Mesothelial cell of epicardium (in vitro differentiated cells): Measurements from ENCODE around the gene GFOD2. TPM values are rescaled to one million over a fixed set of nuclear protein-coding genes. Genes with fewer than 3 reads are reported as not detected.
A peak's percentile ranks its signal among the peaks of the same experiment; 100 is the strongest.

Experiments used
- DNase-seq, 2 experiments: peaks; one replicate each; pipeline ENCODE4 v3.0.0; 2021; ENCODE audit warnings: low spot score in 2 of 2; ENCODE audit not compliant: unreplicated experiment in 2 of 2
- H3K27ac Mint-ChIP-seq: 2 replicates; pipeline ENCODE4 v1.8.0; 2021; ENCODE audit warnings: mixed read lengths
- H3K27me3 Mint-ChIP-seq: 2 replicates; pipeline ENCODE4 v1.8.0; 2021; ENCODE audit warnings: low read depth, mixed read lengths
- H3K36me3 Mint-ChIP-seq: 2 replicates; pipeline ENCODE4 v1.8.0; 2021; ENCODE audit warnings: mixed read lengths
- H3K4me1 Mint-ChIP-seq: 2 replicates; pipeline ENCODE4 v1.8.0; 2021; ENCODE audit warnings: mixed read lengths
- H3K4me3 Mint-ChIP-seq: 2 replicates; pipeline ENCODE4 v1.8.0; 2021; ENCODE audit warnings: mild to moderate bottlenecking, moderate library complexity, mixed read lengths
- H3K9me3 Mint-ChIP-seq: 2 replicates; pipeline ENCODE4 v1.8.0; 2021; ENCODE audit warnings: mixed read lengths
- total RNA-seq: library from RNA; stranded (reverse); gene quantifications from 3 replicates; pipeline ENCODE4 v1.2.1, GENCODE V29; 2021
- TF ChIP-seq, protein P1 (sequence below): fragments of 200-600 bp; sonication (generic); IDR thresholded peaks from one replicate; pipeline ENCODE4 v1.5.0; 2021; ENCODE audit warnings: antibody characterized with exemption; ENCODE audit not compliant: unreplicated experiment

GFOD2 gene
- total RNA-seq, 1 donor from 2014 or later = 27.0 TPM

DNA sequence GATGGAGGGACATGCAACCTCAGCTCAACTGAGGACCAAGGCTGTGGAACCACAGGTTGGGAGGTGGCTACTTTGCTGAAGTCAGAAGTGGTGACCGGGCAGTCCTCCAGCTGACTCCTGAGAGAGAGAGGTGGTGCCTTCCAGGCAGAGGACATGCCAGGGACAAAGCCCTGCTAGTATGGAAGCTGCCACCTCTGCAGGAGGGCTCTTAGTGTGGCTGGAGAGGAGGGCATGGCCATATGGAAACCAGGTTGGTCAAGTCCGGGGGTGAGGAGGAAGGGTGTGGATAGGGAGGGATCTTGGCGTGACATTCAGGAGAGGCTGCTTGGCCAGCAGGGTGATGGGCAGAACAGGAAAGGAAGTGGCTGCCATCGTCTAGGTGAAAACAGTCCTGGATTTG, 46.8 kb downstream of the GFOD2 start:
- Mint-ChIP-seq H3K36me3 (peaks cover 6% of the 10 kb centered on the region), H3K9me3 (no peaks in the 10 kb centered on the region), H3K4me1 (peaks cover 5% of the 10 kb centered on the region), H3K27ac (no peak overlapping the region), H3K27me3 (no peaks in the 10 kb centered on the region), H3K4me3 (no peak overlapping the region)
- TF ChIP-seq, protein P1, sequence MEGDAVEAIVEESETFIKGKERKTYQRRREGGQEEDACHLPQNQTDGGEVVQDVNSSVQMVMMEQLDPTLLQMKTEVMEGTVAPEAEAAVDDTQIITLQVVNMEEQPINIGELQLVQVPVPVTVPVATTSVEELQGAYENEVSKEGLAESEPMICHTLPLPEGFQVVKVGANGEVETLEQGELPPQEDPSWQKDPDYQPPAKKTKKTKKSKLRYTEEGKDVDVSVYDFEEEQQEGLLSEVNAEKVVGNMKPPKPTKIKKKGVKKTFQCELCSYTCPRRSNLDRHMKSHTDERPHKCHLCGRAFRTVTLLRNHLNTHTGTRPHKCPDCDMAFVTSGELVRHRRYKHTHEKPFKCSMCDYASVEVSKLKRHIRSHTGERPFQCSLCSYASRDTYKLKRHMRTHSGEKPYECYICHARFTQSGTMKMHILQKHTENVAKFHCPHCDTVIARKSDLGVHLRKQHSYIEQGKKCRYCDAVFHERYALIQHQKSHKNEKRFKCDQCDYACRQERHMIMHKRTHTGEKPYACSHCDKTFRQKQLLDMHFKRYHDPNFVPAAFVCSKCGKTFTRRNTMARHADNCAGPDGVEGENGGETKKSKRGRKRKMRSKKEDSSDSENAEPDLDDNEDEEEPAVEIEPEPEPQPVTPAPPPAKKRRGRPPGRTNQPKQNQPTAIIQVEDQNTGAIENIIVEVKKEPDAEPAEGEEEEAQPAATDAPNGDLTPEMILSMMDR = no peak
- no peak for DNase-seq

DNA sequence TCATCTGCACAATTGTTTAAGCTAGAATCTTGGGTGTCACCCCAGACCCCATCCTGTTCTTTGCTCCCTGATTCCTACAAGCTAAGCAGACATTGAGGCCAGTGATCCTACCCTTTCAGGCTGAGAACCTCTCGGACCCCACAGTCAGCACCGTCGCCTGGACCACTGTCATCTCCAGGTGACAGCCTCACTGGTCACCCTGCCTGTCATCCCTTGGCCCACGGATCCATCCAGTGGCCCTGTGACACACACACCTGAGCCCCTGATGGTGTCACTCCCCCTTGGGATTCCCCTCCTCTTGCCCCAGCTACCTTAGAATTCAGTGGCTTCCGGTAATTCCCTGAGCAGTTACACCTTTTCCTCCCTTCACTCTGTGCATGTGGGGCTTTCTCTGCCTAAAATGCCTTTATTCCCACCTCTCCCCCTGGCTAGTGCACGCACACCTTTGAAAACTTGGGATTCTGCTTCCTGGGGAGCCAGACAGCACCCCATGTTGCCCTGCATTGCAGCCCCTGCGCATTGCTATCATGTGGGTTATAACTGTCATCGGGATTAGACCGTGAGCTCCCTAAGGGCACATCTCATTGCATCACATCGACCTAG, 49.5 kb downstream of the GFOD2 start:
- no peaks in the 10 kb centered on the region for H3K27me3 Mint-ChIP-seq
- H3K4me1 Mint-ChIP-seq = peaks cover 7% of the 10 kb centered on the region
- TF ChIP-seq, protein P1 = no peak
- no peaks in the 10 kb centered on the region for H3K9me3 Mint-ChIP-seq
- no peak overlapping the region for H3K27ac Mint-ChIP-seq
- H3K36me3 Mint-ChIP-seq = no peaks in the 10 kb centered on the region
- H3K4me3 Mint-ChIP-seq = no peak overlapping the region
- DNase-seq = no peak

DNA sequence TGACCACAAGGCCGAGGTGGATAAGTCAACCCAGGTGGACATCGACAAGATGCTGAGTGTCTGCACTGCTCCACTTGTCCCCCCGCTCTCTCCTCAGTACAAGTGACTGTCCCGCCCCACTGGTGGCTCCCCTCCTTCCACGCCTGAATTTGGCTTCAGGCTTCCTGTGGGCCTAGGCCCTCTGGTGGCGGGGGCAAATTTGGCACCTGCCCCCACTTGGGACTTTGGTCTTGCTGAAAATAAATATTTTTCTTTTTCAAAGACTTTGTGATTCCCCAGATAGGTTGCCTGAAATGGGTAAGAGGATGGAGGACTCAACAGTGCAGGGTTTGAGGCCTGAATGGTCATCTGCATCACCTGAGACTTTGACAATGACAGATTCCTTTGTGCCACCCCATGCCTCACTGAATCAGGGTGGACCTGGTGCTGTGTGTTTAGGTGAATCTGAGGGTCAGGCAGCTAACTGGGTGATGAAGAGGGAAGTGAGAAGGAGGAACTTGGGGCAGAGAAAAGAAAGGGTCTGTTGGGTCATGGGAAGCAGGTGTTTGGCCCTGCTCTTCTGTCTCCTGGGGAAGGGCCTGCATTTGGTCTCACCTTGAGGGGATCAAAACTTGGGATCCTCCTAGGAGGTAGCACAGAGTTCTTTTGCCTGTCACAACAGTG, 50.5 kb downstream of the GFOD2 start:
- Mint-ChIP-seq H3K4me3 (no peak overlapping the region), H3K27me3 (no peaks in the 10 kb centered on the region), H3K27ac (no peak overlapping the region), H3K9me3 (no peaks in the 10 kb centered on the region), H3K36me3 (peaks cover 2% of the 10 kb centered on the region), H3K4me1 (peaks cover 4% of the 10 kb centered on the region)
- DNase-seq = no peak
- TF ChIP-seq, protein P1 = peak; percentile 21

DNA sequence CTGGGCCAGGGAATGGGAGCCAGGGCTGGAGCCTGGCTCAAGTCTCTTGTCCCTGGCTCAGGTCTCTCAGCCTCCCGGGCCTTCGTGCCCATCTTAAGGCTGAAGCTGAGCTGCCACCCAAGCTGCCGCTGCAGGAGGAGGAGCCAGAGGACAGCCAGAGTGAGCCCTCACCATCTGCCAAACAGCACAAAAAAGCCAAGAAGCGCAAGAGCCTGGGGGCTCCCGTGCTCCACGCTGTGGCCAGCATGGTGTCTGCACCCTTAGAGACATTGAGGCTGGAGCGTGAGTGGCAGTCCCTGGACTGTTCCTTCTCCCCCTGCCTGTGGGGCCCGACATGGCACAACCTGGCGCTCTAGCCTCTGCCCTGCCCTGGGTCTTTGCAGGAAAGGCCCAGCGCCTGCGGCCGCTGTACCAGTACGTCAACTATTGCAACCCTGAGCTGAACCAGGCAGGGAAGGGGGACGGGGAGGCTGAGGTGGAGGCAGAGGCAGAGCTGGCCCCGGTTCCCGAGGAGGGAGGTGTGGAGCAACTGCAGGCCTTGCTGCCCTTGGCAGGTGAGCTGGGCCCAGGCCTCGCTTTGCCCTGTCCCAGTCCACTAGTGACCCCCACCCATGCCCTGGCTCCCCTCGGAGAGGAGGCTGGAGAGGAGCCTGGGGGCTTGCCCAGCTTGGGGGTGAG, 51.2 kb downstream of the GFOD2 start:
- peak in 1 of 2 experiments; percentile 80 for DNase-seq
- Mint-ChIP-seq H3K36me3 (peaks cover 2% of the 10 kb centered on the region), H3K27ac (peak overlapping the region; percentile 43), H3K4me3 (peak overlapping the region; percentile 73), H3K27me3 (no peaks in the 10 kb centered on the region), H3K9me3 (no peaks in the 10 kb centered on the region), H3K4me1 (peaks cover 4% of the 10 kb centered on the region)
- TF ChIP-seq, protein P1 = peak; percentile 49

DNA sequence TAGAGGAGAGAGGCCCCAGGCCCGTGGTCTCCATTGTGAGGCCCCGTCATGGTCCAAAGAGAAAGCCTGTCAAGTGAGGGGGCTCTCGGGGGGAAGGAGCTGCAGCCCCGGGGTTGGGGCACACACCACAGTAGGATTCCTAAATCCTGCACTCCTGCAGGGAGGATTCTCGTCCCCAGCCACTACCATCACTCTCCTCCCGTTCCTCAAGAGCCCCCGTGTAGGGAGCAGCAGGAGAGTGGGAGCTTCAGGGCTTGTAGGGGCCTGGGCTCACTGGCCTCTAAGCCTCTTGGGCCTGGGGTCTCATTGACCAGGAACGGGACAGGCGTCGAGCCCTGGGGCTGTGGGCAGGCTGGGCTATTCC, 51.7 kb downstream of the GFOD2 start:
- DNase-seq = no peak
- no peak overlapping the region for H3K27ac Mint-ChIP-seq
- peaks cover 4% of the 10 kb centered on the region for H3K4me1 Mint-ChIP-seq
- H3K9me3 Mint-ChIP-seq = no peaks in the 10 kb centered on the region
- H3K4me3 Mint-ChIP-seq = peak overlapping the region; percentile 73
- H3K27me3 Mint-ChIP-seq = no peaks in the 10 kb centered on the region
- H3K36me3 Mint-ChIP-seq = peaks cover 2% of the 10 kb centered on the region
- TF ChIP-seq, protein P1 = no peak
